Measurements from ENCODE around the gene COX7A2L.

The COX7A2L gene

GRCh38 chr2:42367835-42368234 lies 6.8 kb upstream of the COX7A2L start:
- Histone ChIP-seq H3K4me2 (ENCODE audit: low read length) (no peak overlapping the region), H3K27ac (ENCODE audit: low read depth, low read length, poor library complexity, severe bottlenecking) (no peak overlapping the region)

GRCh38 chr2:42366411-42366810 lies 5.4 kb upstream of the COX7A2L start:
- no peaks in the 10 kb centered on the region for H3F3A ChIP-seq (ENCODE audit: insufficient read depth, low read length)
- no peaks in the 10 kb centered on the region for H3K27me3 ChIP-seq (ENCODE audit: insufficient read depth, low read length)
- TF ChIP-seq EZH2 (IDR thresholded peaks at IDR 0.05; ENCODE audit: borderline replicate concordance, low read length): no peak
- TF ChIP-seq CTCF (IDR thresholded peaks at IDR 0.05; ENCODE audit: low read length): no peak
- H2AFZ ChIP-seq (ENCODE audit: low read length): no peak overlapping the region
- H3K9ac ChIP-seq (ENCODE audit: low read length): no peak overlapping the region
- no peaks in the 10 kb centered on the region for H3K36me3 ChIP-seq (ENCODE audit: insufficient read depth, low read length)
- no peak overlapping the region for H3K4me2 ChIP-seq (ENCODE audit: low read length)
- H3K4me3 ChIP-seq (ENCODE audit: low read depth, low read length, poor library complexity, severe bottlenecking): no peak overlapping the region
- no peaks in the 10 kb centered on the region for H3K9me3 ChIP-seq (ENCODE audit: low read length)
- H3K9me2 ChIP-seq (ENCODE audit: low read depth, low read length): no peaks in the 10 kb centered on the region
- no peaks in the 10 kb centered on the region for H3K79me2 ChIP-seq (ENCODE audit: insufficient read depth, low read length)
- H4K20me1 ChIP-seq (ENCODE audit: insufficient read depth, low read length): no peaks in the 10 kb centered on the region
- H3K27ac ChIP-seq (ENCODE audit: low read depth, low read length, poor library complexity, severe bottlenecking): no peak overlapping the region
- peaks cover 9% of the 10 kb centered on the region for H3K4me1 ChIP-seq (ENCODE audit: insufficient read depth, low read length, severe bottlenecking)

More at GRCh38 chr2:42367835-42368234, 6.8 kb upstream of the COX7A2L start:
- no peaks in the 10 kb centered on the region for H3F3A ChIP-seq (ENCODE audit: insufficient read depth, low read length)
- no peaks in the 10 kb centered on the region for H3K79me2 ChIP-seq (ENCODE audit: insufficient read depth, low read length)
- H3K9me2 ChIP-seq (ENCODE audit: low read depth, low read length): no peaks in the 10 kb centered on the region
- H3K4me3 ChIP-seq (ENCODE audit: low read depth, low read length, poor library complexity, severe bottlenecking): no peak overlapping the region
- no peaks in the 10 kb centered on the region for H3K9me3 ChIP-seq (ENCODE audit: low read length)
- no peaks in the 10 kb centered on the region for H3K27me3 ChIP-seq (ENCODE audit: insufficient read depth, low read length)
- no peaks in the 10 kb centered on the region for H4K20me1 ChIP-seq (ENCODE audit: insufficient read depth, low read length)
- TF ChIP-seq CTCF (IDR thresholded peaks at IDR 0.05; ENCODE audit: low read length) (no peak), EZH2 (IDR thresholded peaks at IDR 0.05; ENCODE audit: borderline replicate concordance, low read length) (no peak)
- H2AFZ ChIP-seq (ENCODE audit: low read length): no peak overlapping the region
- H3K36me3 ChIP-seq (ENCODE audit: insufficient read depth, low read length): no peaks in the 10 kb centered on the region
- H3K4me1 ChIP-seq (ENCODE audit: insufficient read depth, low read length, severe bottlenecking): no peaks in the 10 kb centered on the region
- no peak overlapping the region for H3K9ac ChIP-seq (ENCODE audit: low read length)

- Histone ChIP-seq H2AFZ (ENCODE audit: low read length) (no peak overlapping the region), H3K4me2 (ENCODE audit: low read length) (no peak overlapping the region), H3K9ac (ENCODE audit: low read length) (no peak overlapping the region), H3K4me1 (ENCODE audit: insufficient read depth, low read length, severe bottlenecking) (peaks cover 16% of the 10 kb centered on the region), H3K79me2 (ENCODE audit: insufficient read depth, low read length) (peaks cover 12% of the 10 kb centered on the region), H4K20me1 (ENCODE audit: insufficient read depth, low read length) (no peaks in the 10 kb centered on the region), H3F3A (ENCODE audit: insufficient read depth, low read length) (no peaks in the 10 kb centered on the region), H3K36me3 (ENCODE audit: insufficient read depth, low read length) (no peaks in the 10 kb centered on the region), H3K27ac (ENCODE audit: low read depth, low read length, poor library complexity, severe bottlenecking) (no peak overlapping the region), H3K4me3 (ENCODE audit: low read depth, low read length, poor library complexity, severe bottlenecking) (no peak overlapping the region), H3K9me2 (ENCODE audit: low read depth, low read length) (no peaks in the 10 kb centered on the region), H3K9me3 (ENCODE audit: low read length) (no peaks in the 10 kb centered on the region), H3K27me3 (ENCODE audit: insufficient read depth, low read length) (no peaks in the 10 kb centered on the region)
- TF ChIP-seq EZH2 (IDR thresholded peaks at IDR 0.05; ENCODE audit: borderline replicate concordance, low read length) (no peak), CTCF (IDR thresholded peaks at IDR 0.05; ENCODE audit: low read length) (no peak)
Observed at GRCh38 chr2:42364658-42365057, 3.6 kb upstream of the COX7A2L start.
